Ovary (tissue), 10 donors: ENCODE results near the gene TTC13. TPM values are rescaled to one million over a fixed set of nuclear protein-coding genes. Genes with fewer than 3 reads are reported as not detected.

ENCODE experiments used
- DNase-seq, 5 donors: peaks; one replicate each; pipeline ENCODE4 v3.0.0-alpha.2; 2019 to 2020
- H3K27ac ChIP-seq, 2 donors: fragments of 200-600 bp; one replicate each; pipeline versions ENCODE4 v1.5.1 to v1.8.0; 2019 to 2022
- H3K27me3 ChIP-seq: fragments of 200-600 bp; one replicate; pipeline ENCODE4 v1.8.0; 2022
- H3K36me3 ChIP-seq: fragments of 200-600 bp; sonication (generic); one replicate; pipeline ENCODE4 v1.5.1; 2019
- H3K4me1 ChIP-seq: one replicate; pipeline ENCODE4 v1.8.1; 2013; ENCODE audit warnings: mild to moderate bottlenecking, moderate library complexity; ENCODE audit not compliant: insufficient read depth
- H3K4me3 ChIP-seq: fragments of 200-600 bp; sonication (generic); one replicate; pipeline ENCODE4 v1.5.1; 2017
- H3K9me3 ChIP-seq, 2 donors: fragments of 200-600 bp in 1 of 2; sonication (generic) in 1 of 2; one replicate each; pipeline versions ENCODE4 v1.5.1 to v1.8.1; 2013 to 2019; ENCODE audit warnings: mild to moderate bottlenecking in 1 of 2, moderate library complexity in 1 of 2
- EP300 ChIP-seq: sonication (generic); formaldehyde crosslinking; IDR thresholded peaks from one replicate; pipeline ENCODE4 v1.6.1; 2017; ENCODE audit warnings: antibody characterized with exemption
- POLR2A ChIP-seq: fragments of 450-650 bp; IDR thresholded peaks from one replicate; pipeline ENCODE4 v1.6.1; 2017; ENCODE audit warnings: antibody characterized with exemption, mild to moderate bottlenecking, moderate library complexity
- WGBS, 3 donors: extraction: QIAGEN DNeasy Blood & Tissue Kit in 1 of 3; methylation state at CpG; one replicate each; pipeline versions ENCODE4 v1.1.5 to v1.1.7; 2013 to 2017; 5-methylcytosine and 5-hydroxymethylcytosine counted together
- intact Hi-C, 4 donors: fragments of 100-400 bp; cut with DNase I; formaldehyde crosslinking; loops; one replicate each; pipeline versions ENCODE4 v1.11.0 to v1.15.1; 2022 to 2023
- long read RNA-seq, 3 donors: library from polyadenylated mRNA in 2 of 3; unstranded in 2 of 3; transcript quantifications; one replicate each; pipeline ENCODE4 v2.0.0 and lab custom pipeline, GENCODE V29; 2021 to 2026
- polyA plus RNA-seq, 2 donors: library from polyadenylated mRNA; stranded (reverse); fragments of 200-250 nt in 1 of 2; fragments of 350-450 nt in 1 of 2; fragmentation: Illumina TruSeq in 1 of 2; extraction: RNeasy Lipid Tissue Mini Kit (QIAGEN cat#74804) in 1 of 2; gene quantifications; one replicate each; pipeline ENCODE4 v1.2.3, GENCODE V29; 2013 to 2014
- total RNA-seq, 7 donors: library from RNA; depleted of rRNA in 2 of 7; stranded (reverse); fragments of >200 nt in 2 of 7; fragmentation: NEBNext Ultra II Directional in 3 of 7; extraction: Animal tissue kit (Norgen Biotek cat#: 25700) in 3 of 7; gene quantifications; one replicate each; pipeline versions ENCODE4 v1.1.0 to v1.2.4, GENCODE V29; 2016 to 2023
- TF ChIP-seq, protein P1 (sequence below), 3 donors: fragments of 450-650 bp in 2 of 3; fragments of 200-600 bp in 1 of 3; IDR thresholded peaks; one replicate each; pipeline versions ENCODE4 v1.5.1 to v1.8.0; 2016 to 2022; ENCODE audit warnings: antibody characterized with exemption in 3 of 3, mild to moderate bottlenecking in 1 of 3
- donor health status: DM: no; HTN: no; CAD: no; lungs with moderate emphysema.
- donor health status: DM: no; HTN: no; CAD: no.
- donor health status: Bipolar disorder and iron deficiency.
- donor health status: DM: yes; HTN: yes; CAD: no.
- donor health status: DM: no; HTN: no; CAD: no.
- donor health status: DM: yes; HTN: yes; CAD: no.

Gene TTC13, protein sequence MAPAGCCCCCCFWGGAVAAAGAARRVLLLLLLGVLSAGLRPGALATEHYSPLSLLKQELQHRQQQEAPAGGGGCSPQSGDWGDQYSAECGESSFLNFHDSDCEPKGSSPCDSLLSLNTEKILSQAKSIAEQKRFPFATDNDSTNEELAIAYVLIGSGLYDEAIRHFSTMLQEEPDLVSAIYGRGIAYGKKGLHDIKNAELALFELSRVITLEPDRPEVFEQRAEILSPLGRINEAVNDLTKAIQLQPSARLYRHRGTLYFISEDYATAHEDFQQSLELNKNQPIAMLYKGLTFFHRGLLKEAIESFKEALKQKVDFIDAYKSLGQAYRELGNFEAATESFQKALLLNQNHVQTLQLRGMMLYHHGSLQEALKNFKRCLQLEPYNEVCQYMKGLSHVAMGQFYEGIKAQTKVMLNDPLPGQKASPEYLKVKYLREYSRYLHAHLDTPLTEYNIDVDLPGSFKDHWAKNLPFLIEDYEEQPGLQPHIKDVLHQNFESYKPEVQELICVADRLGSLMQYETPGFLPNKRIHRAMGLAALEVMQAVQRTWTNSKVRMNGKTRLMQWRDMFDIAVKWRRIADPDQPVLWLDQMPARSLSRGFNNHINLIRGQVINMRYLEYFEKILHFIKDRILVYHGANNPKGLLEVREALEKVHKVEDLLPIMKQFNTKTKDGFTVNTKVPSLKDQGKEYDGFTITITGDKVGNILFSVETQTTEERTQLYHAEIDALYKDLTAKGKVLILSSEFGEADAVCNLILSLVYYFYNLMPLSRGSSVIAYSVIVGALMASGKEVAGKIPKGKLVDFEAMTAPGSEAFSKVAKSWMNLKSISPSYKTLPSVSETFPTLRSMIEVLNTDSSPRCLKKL
- total RNA-seq (10 to 100 TPM in 4 of 7 donors, 1 to 10 TPM in 3; 6.4 to 16.5 (median 10.8) TPM), polyA plus RNA-seq (10 to 100 TPM in 1 of 2 donors, 1 to 10 TPM in 1; 4.2 to 15.5 TPM)
- long read RNA-seq, donor 1, partial matches to known transcripts = 3 of 11 reads
- long read RNA-seq, donor 1, other reads (novel, unspliced or antisense) = 7 of 11 reads
- long read RNA-seq, donor 2 = 0 reads
- long read RNA-seq, donor 3, partial matches to known transcripts = 0 of 5 reads
- long read RNA-seq, donor 3, other reads (novel, unspliced or antisense) = 3 of 5 reads

DNA sequence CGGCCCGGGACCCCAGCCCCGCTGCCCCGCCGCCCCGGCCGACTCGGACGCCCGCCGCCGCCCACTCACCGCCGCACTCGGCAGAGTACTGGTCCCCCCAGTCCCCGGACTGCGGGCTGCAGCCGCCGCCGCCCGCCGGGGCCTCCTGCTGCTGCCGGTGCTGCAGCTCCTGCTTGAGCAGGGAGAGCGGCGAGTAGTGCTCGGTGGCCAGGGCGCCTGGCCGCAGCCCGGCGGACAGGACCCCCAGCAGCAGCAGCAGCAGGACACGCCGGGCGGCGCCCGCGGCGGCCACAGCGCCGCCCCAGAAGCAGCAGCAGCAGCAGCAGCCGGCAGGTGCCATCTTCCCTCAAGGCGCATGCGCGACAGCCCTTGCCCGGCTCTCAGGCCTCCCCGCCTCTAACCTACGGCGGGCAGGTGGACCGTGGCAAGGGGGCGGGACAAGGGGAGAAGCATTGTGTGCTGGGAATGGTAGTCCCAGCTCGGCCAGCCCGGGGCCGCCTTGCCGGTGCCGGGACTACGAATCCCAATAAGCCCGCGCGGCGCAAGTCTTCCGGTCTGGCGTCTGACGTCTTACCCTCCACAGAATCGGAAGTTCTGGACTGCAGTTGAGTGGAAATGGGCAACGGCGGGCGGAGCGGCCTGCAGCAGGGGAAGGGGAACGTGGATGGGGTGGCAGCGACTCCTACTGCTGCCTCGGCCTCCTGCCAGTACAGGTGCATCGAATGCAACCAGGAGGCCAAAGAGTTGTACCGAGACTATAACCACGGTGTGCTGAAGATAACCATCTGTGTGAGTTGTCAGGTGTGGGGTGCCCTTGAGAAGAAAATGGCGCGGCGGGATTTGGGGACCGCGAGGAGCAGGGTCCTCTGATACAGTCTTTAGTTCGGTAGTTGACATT lies at the start of gene TTC13, which contains the start of gene ARV1:
Gene TTC13 (minus strand): TSS at position 371 of the 898 bp plus-strand sequence. CDS start 31 bp downstream, at position 340.
Gene ARV1 (plus strand): TSS at position 604 of the 898 bp plus-strand sequence. CDS start 12 bp downstream, at position 616.
- peak within 1 kb of the TSS; percentile 50 for H3K4me3 ChIP-seq
- TF ChIP-seq POLR2A (peak; percentile 27), EP300 (no peak)
- TF ChIP-seq, protein P1, sequence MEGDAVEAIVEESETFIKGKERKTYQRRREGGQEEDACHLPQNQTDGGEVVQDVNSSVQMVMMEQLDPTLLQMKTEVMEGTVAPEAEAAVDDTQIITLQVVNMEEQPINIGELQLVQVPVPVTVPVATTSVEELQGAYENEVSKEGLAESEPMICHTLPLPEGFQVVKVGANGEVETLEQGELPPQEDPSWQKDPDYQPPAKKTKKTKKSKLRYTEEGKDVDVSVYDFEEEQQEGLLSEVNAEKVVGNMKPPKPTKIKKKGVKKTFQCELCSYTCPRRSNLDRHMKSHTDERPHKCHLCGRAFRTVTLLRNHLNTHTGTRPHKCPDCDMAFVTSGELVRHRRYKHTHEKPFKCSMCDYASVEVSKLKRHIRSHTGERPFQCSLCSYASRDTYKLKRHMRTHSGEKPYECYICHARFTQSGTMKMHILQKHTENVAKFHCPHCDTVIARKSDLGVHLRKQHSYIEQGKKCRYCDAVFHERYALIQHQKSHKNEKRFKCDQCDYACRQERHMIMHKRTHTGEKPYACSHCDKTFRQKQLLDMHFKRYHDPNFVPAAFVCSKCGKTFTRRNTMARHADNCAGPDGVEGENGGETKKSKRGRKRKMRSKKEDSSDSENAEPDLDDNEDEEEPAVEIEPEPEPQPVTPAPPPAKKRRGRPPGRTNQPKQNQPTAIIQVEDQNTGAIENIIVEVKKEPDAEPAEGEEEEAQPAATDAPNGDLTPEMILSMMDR (IDR thresholded peaks at IDR 0.05) = peak in 2 of 3 donors; percentile 15 to 37
- no peaks in the 10 kb centered on the region for H3K36me3 ChIP-seq
- intact Hi-C loops = loop anchor here in 1 of 4 donors (5.0 kb wide), 1 partner anchor 181 kb away; no protein-coding TSS in a partner anchor
- H3K27me3 ChIP-seq = no peaks in the 10 kb centered on the region
- H3K27ac ChIP-seq = no peak within 1 kb of the TSS
- no peaks in the 10 kb centered on the region for H3K9me3 ChIP-seq
- H3K4me1 ChIP-seq = peaks cover 1% of the 10 kb centered on the region
- peak; percentile 95 to 99 (median 98) for DNase-seq
- 0 to 1% (median 0%) methylated on average over 50 to 79 of the region's 79 CpGs for WGBS, 3 donors

DNA sequence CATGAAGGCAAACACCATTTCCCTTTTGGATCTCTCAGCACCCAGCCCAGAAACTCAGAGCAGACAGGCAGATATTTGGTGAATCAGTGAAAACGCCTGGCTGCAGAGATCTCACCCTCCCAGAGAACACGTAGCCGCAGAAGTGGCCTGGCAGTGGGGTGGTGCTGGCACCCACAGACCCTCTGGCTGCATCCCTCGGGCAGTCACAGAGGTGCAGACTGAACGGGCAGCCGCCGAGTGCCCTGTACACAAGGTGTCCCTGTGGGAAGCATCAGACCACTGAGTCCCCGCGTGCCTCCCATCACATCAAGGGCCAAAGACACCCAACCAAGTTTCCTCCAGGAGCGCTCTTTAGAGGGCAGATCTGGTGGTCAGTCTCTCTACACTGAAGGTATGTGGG lies 49.3 kb upstream of the TTC13 start:
- no peaks in the 10 kb centered on the region for H3K9me3 ChIP-seq
- H3K4me3 ChIP-seq = no peak overlapping the region
- 94 to 95% (median 95%) methylated on average over 10 of the region's 10 CpGs for WGBS, 3 donors
- H3K27ac ChIP-seq = no peak overlapping the region
- intact Hi-C loops = no loop called here
- DNase-seq = no peak
- TF ChIP-seq, protein P1 (IDR thresholded peaks at IDR 0.05) = no peak
- TF ChIP-seq POLR2A (no peak), EP300 (no peak)
- H3K4me1 ChIP-seq = no peaks in the 10 kb centered on the region
- H3K36me3 ChIP-seq = no peaks in the 10 kb centered on the region
- H3K27me3 ChIP-seq = no peaks in the 10 kb centered on the region

DNA sequence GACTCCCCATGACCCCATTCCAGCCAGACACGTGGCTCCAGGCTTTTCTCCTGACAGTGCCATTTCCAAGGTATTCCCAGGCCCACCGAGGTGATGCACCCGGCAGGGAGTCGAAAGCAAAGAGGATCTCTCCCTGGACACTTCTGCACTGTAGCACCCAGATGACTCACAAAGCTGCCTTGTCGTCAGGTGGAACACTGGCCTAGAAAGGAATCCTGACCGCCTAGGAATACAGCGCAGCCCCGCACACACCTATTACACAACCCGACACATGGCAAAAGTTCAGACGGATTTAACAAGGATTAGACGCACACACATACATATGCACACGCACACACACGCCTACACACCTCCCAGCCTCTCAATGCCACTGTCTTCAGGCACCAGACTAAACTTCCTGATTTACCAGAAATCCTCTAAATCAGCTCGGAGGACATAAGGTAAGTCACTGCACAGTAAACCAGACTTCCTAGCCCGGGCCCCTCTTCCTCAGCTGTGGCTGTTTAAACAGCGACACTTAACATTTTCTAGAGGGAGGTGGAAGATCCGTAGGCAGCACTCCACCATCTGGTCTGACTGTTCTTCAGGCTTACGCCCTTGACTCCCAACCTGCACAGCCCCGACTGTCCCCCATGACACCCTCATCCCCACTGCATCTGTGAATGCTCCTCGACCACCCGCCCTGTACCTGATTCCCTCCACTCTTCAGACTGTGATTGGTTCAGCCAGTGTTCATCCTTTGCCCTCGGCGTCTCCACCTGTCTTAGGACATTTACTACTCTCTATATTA lies 48.7 kb upstream of the TTC13 start:
- H3K27ac ChIP-seq = no peak overlapping the region
- 87 to 94% (median 90%) methylated on average over 23 of the region's 23 CpGs for WGBS, 3 donors
- no peaks in the 10 kb centered on the region for H3K4me1 ChIP-seq
- no peak overlapping the region for H3K4me3 ChIP-seq
- TF ChIP-seq EP300 = no peak
- TF ChIP-seq POLR2A = no peak
- TF ChIP-seq, protein P1 (IDR thresholded peaks at IDR 0.05) = no peak
- DNase-seq = no peak
- no peaks in the 10 kb centered on the region for H3K27me3 ChIP-seq
- H3K36me3 ChIP-seq = no peaks in the 10 kb centered on the region
- H3K9me3 ChIP-seq = no peaks in the 10 kb centered on the region
- intact Hi-C loops = no loop called here
